Measurements from ENCODE around the gene TPRN. TPM values are rescaled to one million over a fixed set of nuclear protein-coding genes. Genes with fewer than 3 reads are reported as not detected.

The TPRN gene
- total and polyA plus RNA-seq, 2 of the 4 experiments (the other 2 are of a cell fraction), result 1.8 to 5.3 TPM

DNA sequence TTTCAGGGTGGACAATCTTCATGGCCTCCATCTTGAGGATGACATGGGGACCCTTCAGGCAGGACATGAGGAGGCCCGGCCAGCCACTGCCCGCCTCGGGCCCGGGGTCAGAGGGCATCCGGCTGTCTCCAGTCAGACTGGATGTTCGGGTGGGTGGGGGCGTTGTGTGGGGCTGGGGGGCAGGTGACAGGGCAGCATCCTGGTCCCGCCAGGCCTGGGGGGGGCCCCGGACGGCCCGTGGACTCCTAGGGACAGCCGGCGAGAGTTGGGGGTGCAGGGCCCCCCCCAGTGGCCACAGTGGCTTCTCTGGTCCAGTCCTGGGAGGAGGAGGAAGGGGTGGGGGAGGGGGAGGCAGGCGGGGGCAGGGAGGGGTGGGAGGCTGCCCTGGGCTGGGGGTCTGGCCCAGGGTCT, 20.6 kb upstream of the TPRN start:
- Histone ChIP-seq H2BK5ac (ENCODE audit: low read depth, low read length, poor library complexity, severe bottlenecking) (no peak overlapping the region), H3K4me2 (ENCODE audit: low read depth, low read length) (no peak overlapping the region), H4K20me1 (ENCODE audit: insufficient read depth, low read length) (no peaks in the 10 kb centered on the region), H3K36me3 (ENCODE audit: control insufficient read depth, insufficient read depth, low read length) (peaks cover 9% of the 10 kb centered on the region), H2BK20ac (ENCODE audit: low read depth, low read length) (no peak overlapping the region), H3K56ac (ENCODE audit: extremely low read depth, insufficient read depth, low read length) (no peak overlapping the region), H3K4ac (ENCODE audit: low read depth, low read length) (no peak overlapping the region), H3K14ac (replicated peaks; ENCODE audit: low read depth, low read length) (no peak overlapping the region), H4K91ac (ENCODE audit: insufficient read depth, low read depth, low read length) (no peak overlapping the region), H4K8ac (ENCODE audit: low read depth in 2 of 2, low read length in 2 of 2) (no peak overlapping the region), H2BK15ac (ENCODE audit: low read depth, low read length) (no peak overlapping the region), H3K18ac (ENCODE audit: low read depth, low read length) (no peak overlapping the region), H3K23ac (ENCODE audit: low read depth, low read length) (no peak overlapping the region), H3K27me3 (ENCODE audit: control insufficient read depth, insufficient read depth, low read length) (no peaks in the 10 kb centered on the region), H2AK9ac (replicated peaks; ENCODE audit: low read depth, low read length, poor library complexity) (no peak overlapping the region), H3K79me1 (ENCODE audit: low read depth in 1 of 2, low read length in 2 of 2) (peaks cover 0 to 4% of the 10 kb centered on the region in 2 experiments; a peak in 1 of 4 replicates), H3K4me3 (ENCODE audit: insufficient read depth, low read depth, low read length) (no peak overlapping the region), H3K9ac (ENCODE audit: low read depth, low read length) (no peak overlapping the region), H3K27ac (ENCODE audit: insufficient read depth, low read length) (no peak overlapping the region), H2AFZ (replicated peaks; ENCODE audit: low read length, poor library complexity) (no peak overlapping the region), H3K9me3 (ENCODE audit: control insufficient read depth, insufficient read depth, low read length) (no peaks in the 10 kb centered on the region), H3K9me1 (ENCODE audit: insufficient read depth, low read length) (peaks cover 3% of the 10 kb centered on the region; the same call in 1 of the 2 replicates), H3K4me1 (ENCODE audit: control insufficient read depth, insufficient read depth, low read length) (peaks cover 17% of the 10 kb centered on the region), H2AK5ac (ENCODE audit: low read depth, low read length) (no peak overlapping the region), H2BK120ac (ENCODE audit: low read depth, low read length) (no peak overlapping the region), H4K5ac (ENCODE audit: low read depth, low read length) (no peak overlapping the region)
- TF ChIP-seq MAFK (IDR thresholded peaks at IDR 0.05; ENCODE audit: low read depth, low read length) (no peak), FOS (IDR thresholded peaks at IDR 0.05; ENCODE audit: low read depth, low read length) (no peak), NFE2L2 (IDR thresholded peaks at IDR 0.05; ENCODE audit: low read depth, low read length) (no peak), CEBPB (IDR thresholded peaks at IDR 0.05; ENCODE audit: low read depth, low read length) (no peak), MXI1 (IDR thresholded peaks at IDR 0.05; ENCODE audit: borderline replicate concordance, low read depth, low read length) (no peak)
- TF ChIP-seq, protein P1, sequence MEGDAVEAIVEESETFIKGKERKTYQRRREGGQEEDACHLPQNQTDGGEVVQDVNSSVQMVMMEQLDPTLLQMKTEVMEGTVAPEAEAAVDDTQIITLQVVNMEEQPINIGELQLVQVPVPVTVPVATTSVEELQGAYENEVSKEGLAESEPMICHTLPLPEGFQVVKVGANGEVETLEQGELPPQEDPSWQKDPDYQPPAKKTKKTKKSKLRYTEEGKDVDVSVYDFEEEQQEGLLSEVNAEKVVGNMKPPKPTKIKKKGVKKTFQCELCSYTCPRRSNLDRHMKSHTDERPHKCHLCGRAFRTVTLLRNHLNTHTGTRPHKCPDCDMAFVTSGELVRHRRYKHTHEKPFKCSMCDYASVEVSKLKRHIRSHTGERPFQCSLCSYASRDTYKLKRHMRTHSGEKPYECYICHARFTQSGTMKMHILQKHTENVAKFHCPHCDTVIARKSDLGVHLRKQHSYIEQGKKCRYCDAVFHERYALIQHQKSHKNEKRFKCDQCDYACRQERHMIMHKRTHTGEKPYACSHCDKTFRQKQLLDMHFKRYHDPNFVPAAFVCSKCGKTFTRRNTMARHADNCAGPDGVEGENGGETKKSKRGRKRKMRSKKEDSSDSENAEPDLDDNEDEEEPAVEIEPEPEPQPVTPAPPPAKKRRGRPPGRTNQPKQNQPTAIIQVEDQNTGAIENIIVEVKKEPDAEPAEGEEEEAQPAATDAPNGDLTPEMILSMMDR (conservative IDR thresholded peaks at IDR 0.05; ENCODE audit: low read depth, low read length), result no peak
- no peak for DNase-seq
- no peak for ATAC-seq (ENCODE audit: low read depth)
- CTCF ChIA-PET, result no interaction called here
- BruUV-seq (replicated peaks), result no TSS peak
- POLR2A ChIA-PET (ENCODE audit: unreplicated experiment), result interaction anchor here (0.5 kb wide), 1 partner anchor 12 kb away, joined by 4 read pairs; no protein-coding TSS in a partner anchor
- in situ Hi-C loops (cut with MboI; ENCODE audit: low sequenced_read_pairs), result no loop called here
- no CpG with 5 or more reads among the region's 14 CpGs for WGBS, 2 experiments (ENCODE audit: extremely low coverage in 2 of 2, insufficient read length in 1 of 2)
- dilution Hi-C loops (cut with HindIII; ENCODE audit: low sequenced_read_pairs, unreplicated experiment), result no loop called here
- intact Hi-C loops (cut with micrococcal nuclease), result no loop called here
